GM23338 (cell line): Measurements from ENCODE around the gene TFEB. TPM values are rescaled to one million over a fixed set of nuclear protein-coding genes. Genes with fewer than 3 reads are reported as not detected.

Source experiments
- ATAC-seq: fragments of 200-7000 bp; cut with Tn5 transposase; 3 replicates; pipeline ENCODE4 v1.9.1; 2020
- DNase-seq: peaks from one replicate; pipeline ENCODE4 v3.0.0-alpha.2; 2015; ENCODE audit warnings: low spot score
- H2AFZ ChIP-seq: fragments of 200-600 bp; sonication (generic); 2 replicates; pipeline ENCODE4 v1.8.0; 2016; ENCODE audit warnings: antibody characterized with exemption, mild to moderate bottlenecking, moderate library complexity
- H3F3A ChIP-seq: fragments of 200-600 bp; sonication (generic); replicated peaks from 2 replicates; pipeline ENCODE4 v1.8.0; 2017; ENCODE audit warnings: antibody characterized with exemption, mixed run types, low read depth
- H3K27ac ChIP-seq: fragments of 200-600 bp; sonication (generic); 2 replicates; pipeline ENCODE4 v1.6.1; 2016; ENCODE audit warnings: low read depth
- H3K27me3 ChIP-seq: fragments of 200-600 bp; sonication (generic); 2 replicates; pipeline ENCODE4 v1.8.0; 2016; ENCODE audit warnings: mild to moderate bottlenecking, mixed run types, moderate library complexity; ENCODE audit not compliant: insufficient read depth
- H3K36me3 ChIP-seq: fragments of 200-600 bp; sonication (generic); 2 replicates; pipeline ENCODE4 v1.8.0; 2016; ENCODE audit warnings: mild to moderate bottlenecking; ENCODE audit not compliant: insufficient read depth
- H3K4me1 ChIP-seq: fragments of 200-600 bp; sonication (generic); 2 replicates; pipeline ENCODE4 v1.8.0; 2016; ENCODE audit warnings: mild to moderate bottlenecking, moderate library complexity; ENCODE audit not compliant: insufficient read depth
- H3K4me2 ChIP-seq: fragments of 200-600 bp; sonication (generic); 2 replicates; pipeline ENCODE4 v1.7.1; 2017; ENCODE audit warnings: mixed run types
- H3K4me3 ChIP-seq: fragments of 200-600 bp; sonication (generic); 2 replicates; pipeline ENCODE4 v1.6.1; 2016; ENCODE audit warnings: mixed run types
- H3K79me2 ChIP-seq: fragments of 200-600 bp; sonication (generic); replicated peaks from 2 replicates; pipeline ENCODE4 v1.8.0; 2017; ENCODE audit warnings: mild to moderate bottlenecking; ENCODE audit not compliant: insufficient read depth
- H3K9me2 ChIP-seq: fragments of 200-600 bp; sonication (generic); 2 replicates; pipeline ENCODE4 v1.8.0; 2017; ENCODE audit not compliant: insufficient read depth
- H4K20me1 ChIP-seq: fragments of 200-600 bp; sonication (generic); replicated peaks from 2 replicates; pipeline ENCODE4 v1.8.0; 2017; ENCODE audit warnings: mild to moderate bottlenecking; ENCODE audit not compliant: insufficient read depth
- H3K27ac Mint-ChIP-seq: 2 replicates; pipeline ENCODE4 v1.8.0; 2020; ENCODE audit warnings: inconsistent platforms, mild to moderate bottlenecking, moderate library complexity, mixed read lengths
- H3K27me3 Mint-ChIP-seq: 3 replicates; pipeline ENCODE4 v1.8.0; 2022; ENCODE audit warnings: low read depth, mild to moderate bottlenecking, moderate library complexity, mixed read lengths, inconsistent platforms; ENCODE audit not compliant: insufficient read depth, poor library complexity
- H3K36me3 Mint-ChIP-seq: 3 replicates; pipeline ENCODE4 v1.8.0; 2021; ENCODE audit warnings: low read depth, mild to moderate bottlenecking, inconsistent platforms, moderate library complexity, mixed read lengths
- H3K4me1 Mint-ChIP-seq: 3 replicates; pipeline ENCODE4 v1.8.0; 2020; ENCODE audit warnings: mild to moderate bottlenecking, inconsistent platforms, mixed read lengths
- H3K4me3 Mint-ChIP-seq: 3 replicates; pipeline ENCODE4 v1.8.0; 2021; ENCODE audit warnings: moderate library complexity, mild to moderate bottlenecking, inconsistent platforms, mixed read lengths
- H3K9me3 Mint-ChIP-seq: 3 replicates; pipeline ENCODE4 v1.8.0; 2020; ENCODE audit warnings: moderate library complexity, mild to moderate bottlenecking, inconsistent platforms, mixed read lengths
- CREB1 ChIP-seq: fragments of 250-450 bp; sonication (Bioruptor Pico); IDR thresholded peaks from 2 replicates; pipeline ENCODE4 v1.5.0; 2020; ENCODE audit warnings: low read depth, mild to moderate bottlenecking, moderate library complexity
- STAT1 ChIP-seq: IDR thresholded peaks from one replicate; pipeline ENCODE4 v1.6.1; 2016; ENCODE audit warnings: antibody characterized with exemption; ENCODE audit not compliant: unreplicated experiment
- ZNF114 ChIP-seq: fragments of 250-450 bp; sonication (Bioruptor Pico); IDR thresholded peaks from 2 replicates; pipeline ENCODE4 v1.5.0; 2020; ENCODE audit warnings: mild to moderate bottlenecking, moderate library complexity
- ZNF331 ChIP-seq: fragments of 250-450 bp; sonication (Bioruptor Pico); IDR thresholded peaks from 2 replicates; pipeline ENCODE4 v1.5.0; 2020; ENCODE audit warnings: low read depth, mild to moderate bottlenecking, moderate library complexity
- polyA plus RNA-seq: library from polyadenylated mRNA; unstranded; fragments of >200 nt; fragmentation: Nextera tagmentation; extraction: Ambion mirVana; gene quantifications from 2 replicates; pipeline ENCODE4 v1.2.1, GENCODE V29; 2016
- total RNA-seq: library from RNA; depleted of rRNA; stranded (reverse); fragments of >200 nt; shearing (Covaris generic); gene quantifications from 2 replicates; pipeline ENCODE4 v1.2.3, GENCODE V29; 2014
- TF ChIP-seq, protein P1 (sequence below): IDR thresholded peaks from one replicate; pipeline ENCODE4 v1.6.1; 2018; ENCODE audit warnings: antibody characterized with exemption; ENCODE audit not compliant: unreplicated experiment
- TF ChIP-seq, protein P2 (sequence below), 2 experiments: fragments of 200-600 bp in 1 of 2; sonication (generic) in 1 of 2; conservative IDR thresholded peaks; 2 replicates each; pipeline versions ENCODE4 v1.5.1 to v1.6.1; 2016 to 2017; ENCODE audit warnings: antibody characterized with exemption in 2 of 2, low read depth in 2 of 2, mild to moderate bottlenecking in 2 of 2, moderate library complexity in 1 of 2
- TF ChIP-seq, protein P3 (sequence below): fragments of 250-450 bp; sonication (Bioruptor Pico); IDR thresholded peaks from 2 replicates; pipeline ENCODE4 v1.5.0; 2020; ENCODE audit warnings: mild to moderate bottlenecking, moderate library complexity

The TFEB gene
- total and polyA plus RNA-seq, 2 experiments from 2014 or later, result 1.3 to 4.3 TPM

DNA sequence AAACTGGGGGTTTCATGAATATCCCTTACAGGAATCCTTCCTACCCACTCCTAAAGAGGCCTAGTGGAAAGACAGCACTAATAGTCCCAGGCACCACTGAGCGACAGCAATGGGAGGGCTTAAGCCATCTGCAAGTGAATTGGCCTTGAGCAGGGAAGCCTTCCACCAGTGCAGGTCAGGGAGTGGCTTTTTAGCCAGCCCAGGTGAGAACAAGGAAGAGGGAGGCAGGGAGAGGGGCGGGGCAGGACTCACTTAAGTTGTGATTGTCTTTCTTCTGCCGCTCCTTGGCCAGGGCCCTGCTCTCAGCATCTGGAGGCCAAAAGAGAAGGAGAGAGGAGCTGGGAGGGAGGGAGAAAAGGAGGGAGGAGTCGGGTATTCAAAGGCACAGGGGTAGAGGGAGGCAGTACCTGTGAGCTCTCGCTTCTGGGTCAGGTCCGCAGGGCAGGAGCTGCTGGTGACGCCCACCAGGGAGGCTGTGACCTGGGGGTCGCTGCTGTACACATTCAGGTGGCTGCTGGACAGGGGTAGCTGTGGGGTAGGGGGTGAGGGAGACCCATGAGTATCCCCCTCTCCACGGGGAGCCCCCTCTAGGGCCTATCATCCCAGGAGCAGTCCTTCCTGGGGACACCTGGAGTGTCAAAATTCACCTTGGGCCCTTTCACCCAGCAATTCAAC is 47.8 kb downstream of the TFEB start (continued):
- TF ChIP-seq, protein P1, sequence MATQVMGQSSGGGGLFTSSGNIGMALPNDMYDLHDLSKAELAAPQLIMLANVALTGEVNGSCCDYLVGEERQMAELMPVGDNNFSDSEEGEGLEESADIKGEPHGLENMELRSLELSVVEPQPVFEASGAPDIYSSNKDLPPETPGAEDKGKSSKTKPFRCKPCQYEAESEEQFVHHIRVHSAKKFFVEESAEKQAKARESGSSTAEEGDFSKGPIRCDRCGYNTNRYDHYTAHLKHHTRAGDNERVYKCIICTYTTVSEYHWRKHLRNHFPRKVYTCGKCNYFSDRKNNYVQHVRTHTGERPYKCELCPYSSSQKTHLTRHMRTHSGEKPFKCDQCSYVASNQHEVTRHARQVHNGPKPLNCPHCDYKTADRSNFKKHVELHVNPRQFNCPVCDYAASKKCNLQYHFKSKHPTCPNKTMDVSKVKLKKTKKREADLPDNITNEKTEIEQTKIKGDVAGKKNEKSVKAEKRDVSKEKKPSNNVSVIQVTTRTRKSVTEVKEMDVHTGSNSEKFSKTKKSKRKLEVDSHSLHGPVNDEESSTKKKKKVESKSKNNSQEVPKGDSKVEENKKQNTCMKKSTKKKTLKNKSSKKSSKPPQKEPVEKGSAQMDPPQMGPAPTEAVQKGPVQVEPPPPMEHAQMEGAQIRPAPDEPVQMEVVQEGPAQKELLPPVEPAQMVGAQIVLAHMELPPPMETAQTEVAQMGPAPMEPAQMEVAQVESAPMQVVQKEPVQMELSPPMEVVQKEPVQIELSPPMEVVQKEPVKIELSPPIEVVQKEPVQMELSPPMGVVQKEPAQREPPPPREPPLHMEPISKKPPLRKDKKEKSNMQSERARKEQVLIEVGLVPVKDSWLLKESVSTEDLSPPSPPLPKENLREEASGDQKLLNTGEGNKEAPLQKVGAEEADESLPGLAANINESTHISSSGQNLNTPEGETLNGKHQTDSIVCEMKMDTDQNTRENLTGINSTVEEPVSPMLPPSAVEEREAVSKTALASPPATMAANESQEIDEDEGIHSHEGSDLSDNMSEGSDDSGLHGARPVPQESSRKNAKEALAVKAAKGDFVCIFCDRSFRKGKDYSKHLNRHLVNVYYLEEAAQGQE, result no peak

DNA sequence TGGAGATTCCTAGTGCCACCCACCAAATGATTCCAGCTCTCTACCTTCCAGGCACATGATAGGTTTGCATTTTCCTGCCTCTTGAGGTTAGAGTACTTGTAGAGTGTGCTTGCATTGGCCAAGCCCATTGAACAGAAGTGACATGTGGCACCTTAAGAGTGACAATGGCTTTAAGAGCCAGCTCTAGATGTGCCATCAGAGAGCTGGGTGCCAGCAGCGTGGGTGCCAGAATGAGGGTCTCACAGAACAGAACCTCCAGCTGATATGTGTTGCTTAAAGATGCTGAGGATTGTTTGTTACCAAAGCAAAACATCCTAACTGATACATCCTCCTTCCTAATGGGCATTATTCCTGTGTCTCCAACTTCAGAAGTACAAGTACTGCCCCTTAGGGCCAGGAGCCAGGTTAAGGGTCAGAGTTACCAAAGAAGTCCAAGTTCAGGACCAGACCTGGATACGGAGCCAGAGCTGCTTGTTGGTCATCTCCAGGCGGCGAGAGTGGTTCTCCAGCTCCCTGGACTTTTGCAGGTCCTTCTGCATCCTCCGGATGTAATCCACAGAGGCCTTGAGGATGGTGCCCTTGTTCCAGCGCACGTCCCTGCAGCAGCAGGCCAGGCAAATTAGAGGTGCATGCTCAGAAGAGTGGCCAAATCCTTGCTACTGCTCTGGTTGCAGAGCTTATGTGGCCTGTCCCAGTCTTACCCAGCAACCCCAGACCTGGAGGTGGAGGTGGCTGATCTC is 49.6 kb downstream of the TFEB start:
- no peak overlapping the region for H3K4me3 Mint-ChIP-seq
- no peaks in the 10 kb centered on the region for H4K20me1 ChIP-seq
- H3F3A ChIP-seq, result no peaks in the 10 kb centered on the region
- no peak overlapping the region for H3K4me3 ChIP-seq
- no peak overlapping the region for H3K4me2 ChIP-seq
- H3K79me2 ChIP-seq, result no peaks in the 10 kb centered on the region
- H3K27ac ChIP-seq, result no peak overlapping the region
- no peaks in the 10 kb centered on the region for H3K36me3 Mint-ChIP-seq
- DNase-seq (no peak), ATAC-seq (no peak)
- H3K4me1 Mint-ChIP-seq, result peaks cover 38% of the 10 kb centered on the region
- H3K27me3 Mint-ChIP-seq, result peaks cover 18% of the 10 kb centered on the region
- H2AFZ ChIP-seq, result no peak overlapping the region
- no peak overlapping the region for H3K27ac Mint-ChIP-seq
- peaks cover 19% of the 10 kb centered on the region for H3K4me1 ChIP-seq
- H3K9me3 Mint-ChIP-seq, result no peaks in the 10 kb centered on the region
- no peaks in the 10 kb centered on the region for H3K9me2 ChIP-seq
- no peaks in the 10 kb centered on the region for H3K36me3 ChIP-seq
- H3K27me3 ChIP-seq, result peaks cover 12% of the 10 kb centered on the region; the same call in 1 of the 2 replicates
- TF ChIP-seq STAT1 (no peak), ZNF114 (CRISPR knock-in tag) (no peak), ZNF331 (CRISPR knock-in tag) (no peak), CREB1 (no peak)
- TF ChIP-seq, protein P2, sequence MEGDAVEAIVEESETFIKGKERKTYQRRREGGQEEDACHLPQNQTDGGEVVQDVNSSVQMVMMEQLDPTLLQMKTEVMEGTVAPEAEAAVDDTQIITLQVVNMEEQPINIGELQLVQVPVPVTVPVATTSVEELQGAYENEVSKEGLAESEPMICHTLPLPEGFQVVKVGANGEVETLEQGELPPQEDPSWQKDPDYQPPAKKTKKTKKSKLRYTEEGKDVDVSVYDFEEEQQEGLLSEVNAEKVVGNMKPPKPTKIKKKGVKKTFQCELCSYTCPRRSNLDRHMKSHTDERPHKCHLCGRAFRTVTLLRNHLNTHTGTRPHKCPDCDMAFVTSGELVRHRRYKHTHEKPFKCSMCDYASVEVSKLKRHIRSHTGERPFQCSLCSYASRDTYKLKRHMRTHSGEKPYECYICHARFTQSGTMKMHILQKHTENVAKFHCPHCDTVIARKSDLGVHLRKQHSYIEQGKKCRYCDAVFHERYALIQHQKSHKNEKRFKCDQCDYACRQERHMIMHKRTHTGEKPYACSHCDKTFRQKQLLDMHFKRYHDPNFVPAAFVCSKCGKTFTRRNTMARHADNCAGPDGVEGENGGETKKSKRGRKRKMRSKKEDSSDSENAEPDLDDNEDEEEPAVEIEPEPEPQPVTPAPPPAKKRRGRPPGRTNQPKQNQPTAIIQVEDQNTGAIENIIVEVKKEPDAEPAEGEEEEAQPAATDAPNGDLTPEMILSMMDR (conservative IDR thresholded peaks at IDR 0.05; ENCODE audit: low read depth in 2 of 2), result no peak
- TF ChIP-seq, protein P1, result no peak
- TF ChIP-seq, protein P3, sequence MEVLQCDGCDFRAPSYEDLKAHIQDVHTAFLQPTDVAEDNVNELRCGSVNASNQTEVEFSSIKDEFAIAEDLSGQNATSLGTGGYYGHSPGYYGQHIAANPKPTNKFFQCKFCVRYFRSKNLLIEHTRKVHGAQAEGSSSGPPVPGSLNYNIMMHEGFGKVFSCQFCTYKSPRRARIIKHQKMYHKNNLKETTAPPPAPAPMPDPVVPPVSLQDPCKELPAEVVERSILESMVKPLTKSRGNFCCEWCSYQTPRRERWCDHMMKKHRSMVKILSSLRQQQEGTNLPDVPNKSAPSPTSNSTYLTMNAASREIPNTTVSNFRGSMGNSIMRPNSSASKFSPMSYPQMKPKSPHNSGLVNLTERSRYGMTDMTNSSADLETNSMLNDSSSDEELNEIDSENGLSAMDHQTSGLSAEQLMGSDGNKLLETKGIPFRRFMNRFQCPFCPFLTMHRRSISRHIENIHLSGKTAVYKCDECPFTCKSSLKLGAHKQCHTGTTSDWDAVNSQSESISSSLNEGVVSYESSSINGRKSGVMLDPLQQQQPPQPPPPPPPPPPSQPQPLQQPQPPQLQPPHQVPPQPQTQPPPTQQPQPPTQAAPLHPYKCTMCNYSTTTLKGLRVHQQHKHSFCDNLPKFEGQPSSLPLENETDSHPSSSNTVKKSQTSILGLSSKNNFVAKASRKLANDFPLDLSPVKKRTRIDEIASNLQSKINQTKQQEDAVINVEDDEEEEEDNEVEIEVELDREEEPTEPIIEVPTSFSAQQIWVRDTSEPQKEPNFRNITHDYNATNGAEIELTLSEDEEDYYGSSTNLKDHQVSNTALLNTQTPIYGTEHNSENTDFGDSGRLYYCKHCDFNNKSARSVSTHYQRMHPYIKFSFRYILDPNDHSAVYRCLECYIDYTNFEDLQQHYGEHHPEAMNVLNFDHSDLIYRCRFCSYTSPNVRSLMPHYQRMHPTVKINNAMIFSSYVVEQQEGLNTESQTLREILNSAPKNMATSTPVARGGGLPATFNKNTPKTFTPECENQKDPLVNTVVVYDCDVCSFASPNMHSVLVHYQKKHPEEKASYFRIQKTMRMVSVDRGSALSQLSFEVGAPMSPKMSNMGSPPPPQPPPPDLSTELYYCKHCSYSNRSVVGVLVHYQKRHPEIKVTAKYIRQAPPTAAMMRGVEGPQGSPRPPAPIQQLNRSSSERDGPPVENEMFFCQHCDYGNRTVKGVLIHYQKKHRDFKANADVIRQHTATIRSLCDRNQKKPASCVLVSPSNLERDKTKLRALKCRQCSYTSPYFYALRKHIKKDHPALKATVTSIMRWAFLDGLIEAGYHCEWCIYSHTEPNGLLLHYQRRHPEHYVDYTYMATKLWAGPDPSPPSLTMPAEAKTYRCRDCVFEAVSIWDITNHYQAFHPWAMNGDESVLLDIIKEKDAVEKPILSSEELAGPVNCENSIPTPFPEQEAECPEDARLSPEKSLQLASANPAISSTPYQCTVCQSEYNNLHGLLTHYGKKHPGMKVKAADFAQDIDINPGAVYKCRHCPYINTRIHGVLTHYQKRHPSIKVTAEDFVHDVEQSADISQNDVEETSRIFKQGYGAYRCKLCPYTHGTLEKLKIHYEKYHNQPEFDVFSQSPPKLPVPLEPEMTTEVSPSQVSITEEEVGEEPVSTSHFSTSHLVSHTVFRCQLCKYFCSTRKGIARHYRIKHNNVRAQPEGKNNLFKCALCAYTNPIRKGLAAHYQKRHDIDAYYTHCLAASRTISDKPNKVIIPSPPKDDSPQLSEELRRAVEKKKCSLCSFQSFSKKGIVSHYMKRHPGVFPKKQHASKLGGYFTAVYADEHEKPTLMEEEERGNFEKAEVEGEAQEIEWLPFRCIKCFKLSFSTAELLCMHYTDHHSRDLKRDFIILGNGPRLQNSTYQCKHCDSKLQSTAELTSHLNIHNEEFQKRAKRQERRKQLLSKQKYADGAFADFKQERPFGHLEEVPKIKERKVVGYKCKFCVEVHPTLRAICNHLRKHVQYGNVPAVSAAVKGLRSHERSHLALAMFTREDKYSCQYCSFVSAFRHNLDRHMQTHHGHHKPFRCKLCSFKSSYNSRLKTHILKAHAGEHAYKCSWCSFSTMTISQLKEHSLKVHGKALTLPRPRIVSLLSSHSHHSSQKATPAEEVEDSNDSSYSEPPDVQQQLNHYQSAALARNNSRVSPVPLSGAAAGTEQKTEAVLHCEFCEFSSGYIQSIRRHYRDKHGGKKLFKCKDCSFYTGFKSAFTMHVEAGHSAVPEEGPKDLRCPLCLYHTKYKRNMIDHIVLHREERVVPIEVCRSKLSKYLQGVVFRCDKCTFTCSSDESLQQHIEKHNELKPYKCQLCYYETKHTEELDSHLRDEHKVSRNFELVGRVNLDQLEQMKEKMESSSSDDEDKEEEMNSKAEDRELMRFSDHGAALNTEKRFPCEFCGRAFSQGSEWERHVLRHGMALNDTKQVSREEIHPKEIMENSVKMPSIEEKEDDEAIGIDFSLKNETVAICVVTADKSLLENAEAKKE, result no peak
